Posterior vena cava (tissue), 2 donors: ENCODE measurements around the gene NXPE1. TPM values are rescaled to one million over a fixed set of nuclear protein-coding genes. Genes with fewer than 3 reads are reported as not detected.

Experiments
- total RNA-seq, 2 donors: library from RNA; stranded (reverse); fragmentation: NEBNext Ultra II Directional; extraction: Animal tissue kit (Norgen Biotek cat#: 25700); gene quantifications; one replicate each; pipeline ENCODE4 v1.2.1, GENCODE V29; 2021
- donor health status: DM: yes; HTN: yes; CAD: no.
- donor health status: DM: yes; HTN: yes; CAD: no.

Gene NXPE1
- total RNA-seq, 2 donors from 2014 or later, result not detected

Other genes starting within 250 kb of the NXPE1 start
- gene C11orf71, start 159.4 kb downstream of the NXPE1 start, total RNA-seq, result 1 to 10 TPM; 2.4 to 4.1 TPM
- gene RBM7, start 159.2 kb downstream of the NXPE1 start, total RNA-seq, result 10 to 100 TPM; 21.0 to 23.2 TPM
- 100 to 1,000 TPM; 104 to 132 TPM for gene REXO2, start 120.4 kb downstream of the NXPE1 start, total RNA-seq
- gene NXPE4, start 35.9 kb upstream of the NXPE1 start, total RNA-seq, result not detected
- under 1 TPM; 0.42 to 0.57 TPM for gene NXPE2, start 118.6 kb upstream of the NXPE1 start, total RNA-seq